Cardiac muscle cell (in vitro differentiated cells and primary cell): ENCODE measurements around the gene IPMK. TPM values are rescaled to one million over a fixed set of nuclear protein-coding genes. Genes with fewer than 3 reads are reported as not detected.

Experiments
- DNase-seq, 2 donors: peaks; one replicate each; pipeline versions ENCODE4 v3.0.0 to v3.0.0-alpha.2; 2010 to 2017; ENCODE audit warnings: low read depth in 1 of 2, low spot score in 1 of 2
- H3K27ac ChIP-seq: fragments of 200-600 bp; sonication (generic); 2 replicates; pipeline ENCODE4 v1.5.1; 2016
- H3K27me3 ChIP-seq: fragments of 200-600 bp; sonication (generic); 2 replicates; pipeline ENCODE4 v1.6.0; 2016; ENCODE audit warnings: control low read depth
- H3K36me3 ChIP-seq: fragments of 200-600 bp; sonication (generic); 2 replicates; pipeline ENCODE4 v1.5.1; 2016; ENCODE audit warnings: control low read depth
- H3K4me1 ChIP-seq: fragments of 200-600 bp; sonication (generic); 2 replicates; pipeline ENCODE4 v1.8.1; 2017; ENCODE audit warnings: low read depth, mild to moderate bottlenecking, mixed run types
- H3K4me3 ChIP-seq: fragments of 200-600 bp; sonication (generic); 2 replicates; pipeline ENCODE4 v1.5.1; 2016; ENCODE audit warnings: mild to moderate bottlenecking
- H3K9me3 ChIP-seq: fragments of 200-600 bp; sonication (generic); 2 replicates; pipeline ENCODE4 v1.5.1; 2017; ENCODE audit warnings: low read depth, mild to moderate bottlenecking, control low read depth
- CTCF ChIP-seq: IDR thresholded peaks from 2 replicates; pipeline ENCODE4 v1.5.1; 2012; ENCODE audit warnings: low read depth, mild to moderate bottlenecking, low read length
- polyA plus RNA-seq: library from polyadenylated mRNA; unstranded; fragments of >200 nt; fragmentation: Nextera tagmentation; extraction: Ambion mirVana; gene quantifications from 2 replicates; pipeline ENCODE4 v1.2.1, GENCODE V29; 2016
- total RNA-seq: library from RNA; depleted of rRNA; stranded (reverse); fragments of >200 nt; gene quantifications from 2 replicates; pipeline ENCODE4 v1.2.3, GENCODE V29; 2016

Gene IPMK
- total and polyA plus RNA-seq, 2 experiments from 2014 or later: 2.3 to 4.9 TPM

DNA sequence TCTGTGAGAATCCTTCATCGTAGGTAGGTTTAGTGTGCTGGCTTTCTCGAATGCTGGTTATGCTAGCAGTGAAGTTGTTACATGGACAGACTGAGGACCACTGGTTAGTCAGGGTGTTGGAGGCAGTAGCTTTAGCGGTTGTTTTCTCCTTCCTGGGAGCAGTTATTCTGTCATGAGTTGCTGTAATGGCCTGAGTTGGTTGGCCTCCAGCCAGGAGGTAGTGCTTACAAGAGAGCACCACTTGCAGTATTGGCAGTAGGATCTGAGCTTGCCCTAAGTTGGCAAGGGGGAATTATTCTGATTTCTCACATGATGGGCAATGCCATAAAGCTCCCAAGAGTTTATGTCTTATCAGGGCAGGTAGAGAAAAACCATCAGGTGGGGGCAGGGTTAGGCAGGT lies 58.0 kb downstream of the IPMK start:
- Histone ChIP-seq H3K36me3 (no peaks in the 10 kb centered on the region), H3K9me3 (no peaks in the 10 kb centered on the region), H3K27ac (no peak overlapping the region), H3K4me1 (no peaks in the 10 kb centered on the region), H3K4me3 (no peak overlapping the region), H3K27me3 (no peaks in the 10 kb centered on the region)
- peak; percentile 3 to 18 for DNase-seq
- no peak for TF ChIP-seq CTCF

DNA sequence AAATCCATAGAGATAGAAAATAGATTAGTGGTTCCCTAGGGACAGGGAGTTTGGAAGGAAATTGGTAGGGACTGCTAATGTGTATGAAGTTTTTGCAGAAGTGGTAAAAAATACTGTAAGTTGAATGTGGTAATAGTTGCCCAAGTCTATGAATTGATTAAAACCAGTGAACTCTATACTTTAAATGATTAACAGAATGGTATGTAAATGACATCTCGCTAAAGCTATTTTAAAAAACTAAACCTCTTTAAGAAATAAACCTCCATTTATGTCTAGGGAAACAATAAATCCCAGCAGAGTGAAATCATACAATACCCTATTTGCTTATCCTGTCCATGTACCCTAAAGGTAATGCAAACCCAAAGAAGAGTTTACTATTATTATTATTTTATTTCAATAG lies 61.4 kb downstream of the IPMK start:
- TF ChIP-seq CTCF: no peak
- DNase-seq: no peak
- H3K9me3 ChIP-seq: no peaks in the 10 kb centered on the region
- H3K4me3 ChIP-seq: no peak overlapping the region
- no peaks in the 10 kb centered on the region for H3K36me3 ChIP-seq
- H3K27me3 ChIP-seq: no peaks in the 10 kb centered on the region
- H3K27ac ChIP-seq: no peak overlapping the region
- no peaks in the 10 kb centered on the region for H3K4me1 ChIP-seq

DNA sequence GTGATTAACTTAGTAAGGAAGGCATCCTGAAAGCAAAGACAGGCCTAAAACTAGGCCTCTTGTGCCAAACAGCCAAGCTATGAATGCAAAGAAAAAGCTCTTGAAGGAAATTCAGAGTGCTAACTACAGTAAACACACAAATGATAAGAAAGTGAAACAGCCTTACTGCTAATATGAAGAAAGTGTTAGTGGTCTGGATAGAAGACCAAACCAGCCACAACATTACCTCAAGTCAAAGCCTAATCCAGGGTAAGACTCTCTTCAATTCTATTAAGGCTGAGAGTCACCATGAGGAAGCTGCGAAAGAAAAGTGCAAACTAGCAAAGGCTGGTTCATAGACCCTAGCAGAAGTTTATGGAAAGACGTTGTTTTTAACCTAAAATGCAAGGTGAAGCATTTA lies 66.0 kb downstream of the IPMK start:
- H3K36me3 ChIP-seq: no peaks in the 10 kb centered on the region
- no peak overlapping the region for H3K4me3 ChIP-seq
- H3K27me3 ChIP-seq: no peaks in the 10 kb centered on the region
- H3K4me1 ChIP-seq: no peaks in the 10 kb centered on the region
- DNase-seq: no peak
- no peaks in the 10 kb centered on the region for H3K9me3 ChIP-seq
- H3K27ac ChIP-seq: no peak overlapping the region
- TF ChIP-seq CTCF: no peak

DNA sequence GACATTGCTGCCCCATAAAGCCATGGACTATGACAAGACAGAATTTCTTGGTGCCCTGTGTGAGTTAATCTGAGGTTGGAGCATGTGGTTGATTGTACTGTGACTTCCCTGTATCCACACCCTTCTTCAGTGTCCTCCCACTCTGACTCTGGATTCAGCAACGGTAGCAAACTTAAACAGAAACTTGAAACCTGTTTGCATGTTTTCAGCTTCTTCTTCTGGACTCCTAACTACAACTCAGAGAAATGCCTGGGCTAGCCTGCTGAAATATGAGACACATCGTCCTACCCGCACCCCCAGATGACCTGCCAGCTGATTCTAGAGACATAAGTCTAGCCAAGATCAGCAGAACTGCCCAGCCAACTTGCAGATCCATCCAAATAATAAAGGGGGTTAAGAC lies 78.4 kb downstream of the IPMK start:
- H3K36me3 ChIP-seq: no peaks in the 10 kb centered on the region
- peak overlapping the region; percentile 47 for H3K27ac ChIP-seq
- no peaks in the 10 kb centered on the region for H3K9me3 ChIP-seq
- no peaks in the 10 kb centered on the region for H3K27me3 ChIP-seq
- H3K4me1 ChIP-seq: peaks cover 3% of the 10 kb centered on the region
- DNase-seq: peak; percentile 5 to 18
- H3K4me3 ChIP-seq: no peak overlapping the region
- TF ChIP-seq CTCF: no peak

DNA sequence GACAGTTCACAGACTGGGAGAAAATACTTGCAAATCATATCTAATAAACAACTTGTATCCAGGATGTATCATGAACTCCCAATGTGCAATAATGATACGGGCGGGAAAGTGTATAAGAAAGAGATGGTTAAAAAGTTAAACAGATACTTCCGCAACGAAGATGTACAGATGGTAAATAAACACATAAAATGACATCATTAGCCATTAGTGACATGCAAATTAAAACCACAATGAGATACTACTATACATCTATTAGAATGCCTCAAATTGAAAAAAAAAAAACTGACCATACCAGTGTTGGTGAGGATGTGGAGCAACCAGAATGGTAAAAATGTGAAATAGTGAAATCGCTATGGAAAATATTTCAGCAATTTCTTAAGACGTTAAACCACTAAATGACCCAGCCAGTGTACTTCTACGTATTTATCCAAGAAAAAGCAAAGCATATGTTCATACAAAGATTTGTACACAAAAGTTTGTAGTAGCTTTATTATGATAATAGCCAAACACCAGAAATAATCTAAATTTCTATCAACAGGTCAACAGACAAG lies 83.5 kb downstream of the IPMK start:
- DNase-seq: no peak
- Histone ChIP-seq H3K27me3 (no peaks in the 10 kb centered on the region), H3K27ac (no peak overlapping the region), H3K36me3 (no peaks in the 10 kb centered on the region), H3K9me3 (no peaks in the 10 kb centered on the region), H3K4me3 (no peak overlapping the region), H3K4me1 (peaks cover 3% of the 10 kb centered on the region)
- TF ChIP-seq CTCF: no peak

- Histone ChIP-seq H3K27ac (no peak overlapping the region), H3K27me3 (no peaks in the 10 kb centered on the region), H3K4me1 (no peaks in the 10 kb centered on the region), H3K9me3 (no peaks in the 10 kb centered on the region), H3K4me3 (no peak overlapping the region), H3K36me3 (no peaks in the 10 kb centered on the region)
- no peak for TF ChIP-seq CTCF
- peak in 1 of 2 donors; percentile 12 for DNase-seq
Observed at GRCh38 chr10:58180666-58181065, 87.0 kb downstream of the IPMK start.
